ENCODE measurements around the gene MMP25.

Gene MMP25

DNA sequence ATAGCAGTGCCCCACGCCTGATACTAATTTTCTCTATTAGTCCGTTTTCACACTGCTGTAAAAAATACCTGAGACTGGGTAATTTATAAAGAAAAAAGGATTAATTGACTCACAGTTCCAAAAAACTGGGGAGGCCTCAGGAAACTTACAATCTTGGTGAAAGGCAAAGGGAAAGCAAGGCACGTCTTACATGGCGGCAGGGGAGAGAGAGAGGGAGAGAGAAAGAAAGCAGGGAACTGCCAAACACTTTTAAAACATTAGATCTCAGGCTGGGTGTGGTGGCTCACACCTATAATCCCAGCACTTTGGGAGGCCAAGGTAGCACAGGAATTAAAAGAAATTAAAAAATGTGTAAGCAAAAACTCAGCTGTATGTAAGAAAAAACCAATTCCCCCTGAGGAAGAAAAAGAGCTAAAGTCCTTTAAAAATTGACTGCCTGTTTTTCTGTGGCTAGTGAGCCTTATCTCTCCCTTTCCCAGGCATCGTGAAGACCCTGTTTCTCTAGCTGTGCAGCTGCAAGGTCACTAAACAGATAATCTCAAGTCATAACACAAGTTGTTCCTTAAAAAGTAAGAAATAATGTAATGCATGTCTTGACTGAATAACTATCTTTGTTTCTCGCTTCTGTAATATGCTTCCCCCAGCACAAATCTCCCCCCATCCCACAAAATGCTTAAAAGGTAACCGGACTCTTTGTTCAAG is 38.8 kb downstream of the MMP25 start:
- Histone ChIP-seq H3K36me3 (ENCODE audit: insufficient read depth, insufficient read length, low read length) (peaks cover 20% of the 10 kb centered on the region), H3K4me1 (ENCODE audit: insufficient read depth, insufficient read length) (peaks cover 27% of the 10 kb centered on the region), H3K9ac (ENCODE audit: insufficient read length, low read depth) (no peak overlapping the region), H3K4me3 (ENCODE audit: insufficient read length, low read depth) (no peak overlapping the region), H3K9me3 (ENCODE audit: insufficient read depth, low read length) (0 out of 2 replicates have a peak, but pooled peaks cover 4% of the 10 kb centered on the region), H3K27me3 (ENCODE audit: insufficient read depth, insufficient read length) (no peaks in the 10 kb centered on the region)
- TF ChIP-seq ZNF274 (IDR thresholded peaks at IDR 0.05; ENCODE audit: low read depth, low read length): no peak
- no peak for DNase-seq (ENCODE audit: low read depth, low spot score)

DNA sequence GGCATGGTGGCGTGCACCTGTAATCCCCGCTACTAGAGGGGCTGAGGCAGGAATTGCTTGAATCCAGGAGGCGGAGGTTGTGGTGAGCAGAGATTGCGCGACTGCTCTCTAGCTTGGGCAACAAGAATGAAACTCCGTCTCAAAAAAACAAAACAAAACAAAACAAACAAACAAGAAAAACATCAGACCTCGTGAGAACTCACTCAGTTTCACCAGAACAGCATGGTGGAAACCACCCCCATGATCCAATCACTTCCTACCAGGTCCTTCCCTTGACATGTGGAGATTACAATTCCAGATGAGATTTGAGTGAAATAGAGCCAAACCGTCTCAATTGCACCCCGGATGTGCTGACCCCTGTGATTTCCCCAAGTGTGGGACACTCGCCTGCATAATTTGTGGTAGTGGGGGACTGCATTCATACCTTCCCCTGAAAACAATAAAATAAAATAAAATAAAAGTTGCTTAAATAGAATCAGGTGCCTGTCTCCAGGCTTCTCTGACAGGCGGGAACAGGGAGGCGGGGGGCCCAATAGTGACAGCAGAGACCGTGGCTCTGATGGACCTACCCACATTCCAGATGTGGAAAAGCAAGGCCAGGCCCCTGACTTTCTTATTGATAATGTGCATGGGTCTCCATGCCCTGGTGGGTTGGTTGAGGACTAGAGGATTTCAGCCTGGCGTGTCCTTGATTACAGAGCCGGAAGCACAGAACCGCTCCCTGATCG is 39.7 kb downstream of the MMP25 start:
- H3K4me1 ChIP-seq (ENCODE audit: insufficient read depth, insufficient read length): peaks cover 27% of the 10 kb centered on the region
- 0 out of 2 replicates have a peak, but pooled peaks cover 2% of the 10 kb centered on the region for H3K9me3 ChIP-seq (ENCODE audit: insufficient read depth, low read length)
- H3K36me3 ChIP-seq (ENCODE audit: insufficient read depth, insufficient read length, low read length): peaks cover 24% of the 10 kb centered on the region
- no peak overlapping the region for H3K4me3 ChIP-seq (ENCODE audit: insufficient read length, low read depth)
- H3K9ac ChIP-seq (ENCODE audit: insufficient read length, low read depth): no peak overlapping the region
- DNase-seq (ENCODE audit: low read depth, low spot score): no peak
- TF ChIP-seq YY1 (IDR thresholded peaks at IDR 0.05; ENCODE audit: insufficient read depth, insufficient read length) (no peak), ZNF274 (IDR thresholded peaks at IDR 0.05; ENCODE audit: low read depth, low read length) (no peak), SUZ12 (IDR thresholded peaks at IDR 0.05; ENCODE audit: extremely low read depth, insufficient read depth, insufficient read length) (no peak)
- H3K27me3 ChIP-seq (ENCODE audit: insufficient read depth, insufficient read length): no peaks in the 10 kb centered on the region

GRCh38 chr16:3086596-3087242 is 40.4 kb downstream of the MMP25 start:
- Histone ChIP-seq H3K9me3 (ENCODE audit: insufficient read depth, low read length) (no peaks in the 10 kb centered on the region), H3K36me3 (ENCODE audit: insufficient read depth, insufficient read length, low read length) (peaks cover 31% of the 10 kb centered on the region), H3K4me1 (ENCODE audit: insufficient read depth, insufficient read length) (peaks cover 27% of the 10 kb centered on the region), H3K4me3 (ENCODE audit: insufficient read length, low read depth) (no peak overlapping the region), H3K27me3 (ENCODE audit: insufficient read depth, insufficient read length) (no peaks in the 10 kb centered on the region), H3K9ac (ENCODE audit: insufficient read length, low read depth) (peak overlapping the region; percentile 39)
- no peak for DNase-seq (ENCODE audit: low read depth, low spot score)
- no peak for TF ChIP-seq ZNF274 (IDR thresholded peaks at IDR 0.05; ENCODE audit: low read depth, low read length)
- TF ChIP-seq YY1 (IDR thresholded peaks at IDR 0.05; ENCODE audit: insufficient read depth, insufficient read length): no peak

DNA sequence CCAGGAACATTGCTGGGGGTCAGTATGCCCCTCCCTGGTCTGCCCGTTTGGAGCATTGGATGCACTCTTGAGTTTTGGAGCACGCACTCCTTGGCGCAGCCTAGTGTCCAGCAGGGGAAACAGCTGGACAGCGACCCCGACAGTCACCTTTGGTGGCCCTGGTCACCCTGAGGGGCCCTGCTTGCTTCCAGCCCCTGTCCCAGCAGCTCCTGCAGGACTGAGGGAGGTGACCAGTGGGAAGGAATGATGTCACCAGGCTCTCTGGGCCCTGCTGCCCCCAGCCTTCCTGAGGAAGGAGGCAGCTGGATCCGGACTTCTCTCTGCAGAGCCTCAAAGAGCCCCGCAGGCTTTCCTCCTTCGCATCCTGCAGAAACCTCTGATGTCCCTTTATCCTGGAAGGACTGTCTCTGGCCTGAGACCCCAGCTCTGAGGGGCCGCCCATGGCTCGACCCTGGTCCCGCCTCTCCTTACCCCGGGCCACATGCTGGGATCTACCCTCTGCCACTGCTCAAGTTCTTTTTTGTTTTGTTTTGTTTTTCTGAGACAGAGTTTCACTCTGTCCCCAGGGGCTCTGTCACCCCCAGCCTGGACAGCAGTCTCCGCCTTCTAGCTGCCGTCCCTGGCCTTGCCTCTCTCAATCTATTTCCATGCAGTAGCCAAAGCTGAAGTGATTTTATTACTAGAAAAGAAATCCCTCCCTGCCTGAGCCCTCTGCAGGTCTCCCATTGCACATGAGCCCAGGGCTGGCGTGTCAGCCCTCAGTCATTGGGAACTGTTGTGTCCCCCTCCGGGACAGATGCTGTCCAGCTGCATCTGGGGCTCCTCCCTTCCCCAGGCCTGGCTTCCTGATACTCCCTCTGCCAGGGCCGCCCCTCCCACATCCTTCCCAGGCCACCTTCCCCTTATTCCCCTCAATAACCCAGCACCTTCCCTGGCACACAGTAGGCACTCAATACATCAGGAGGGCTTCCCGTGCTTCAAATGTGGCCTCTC is 41.2 kb downstream of the MMP25 start:
- H3K4me3 ChIP-seq (ENCODE audit: insufficient read length, low read depth): no peak overlapping the region
- peaks cover 27% of the 10 kb centered on the region for H3K4me1 ChIP-seq (ENCODE audit: insufficient read depth, insufficient read length)

GRCh38 chr16:3088450-3088849 is 42.1 kb downstream of the MMP25 start:
- no peaks in the 10 kb centered on the region for H3K9me3 ChIP-seq (ENCODE audit: insufficient read depth, low read length)
- H3K9ac ChIP-seq (ENCODE audit: insufficient read length, low read depth): no peak overlapping the region
- no peak overlapping the region for H3K4me3 ChIP-seq (ENCODE audit: insufficient read length, low read depth)
- TF ChIP-seq YY1 (IDR thresholded peaks at IDR 0.05; ENCODE audit: insufficient read depth, insufficient read length): no peak
- TF ChIP-seq ZNF274 (IDR thresholded peaks at IDR 0.05; ENCODE audit: low read depth, low read length): no peak
- no peak for TF ChIP-seq SUZ12 (IDR thresholded peaks at IDR 0.05; ENCODE audit: extremely low read depth, insufficient read depth, insufficient read length)
- peaks cover 39% of the 10 kb centered on the region for H3K36me3 ChIP-seq (ENCODE audit: insufficient read depth, insufficient read length, low read length)
- peaks cover 31% of the 10 kb centered on the region for H3K4me1 ChIP-seq (ENCODE audit: insufficient read depth, insufficient read length)
- no peak for DNase-seq (ENCODE audit: low read depth, low spot score)
- H3K27me3 ChIP-seq (ENCODE audit: insufficient read depth, insufficient read length): no peaks in the 10 kb centered on the region

More for the DNA sequence above, 41.2 kb downstream of the MMP25 start:
- TF ChIP-seq YY1 (IDR thresholded peaks at IDR 0.05; ENCODE audit: insufficient read depth, insufficient read length): no peak
- TF ChIP-seq ZNF274 (IDR thresholded peaks at IDR 0.05; ENCODE audit: low read depth, low read length): no peak
- no peak for TF ChIP-seq SUZ12 (IDR thresholded peaks at IDR 0.05; ENCODE audit: extremely low read depth, insufficient read depth, insufficient read length)
- Histone ChIP-seq H3K36me3 (ENCODE audit: insufficient read depth, insufficient read length, low read length) (peaks cover 36% of the 10 kb centered on the region), H3K27me3 (ENCODE audit: insufficient read depth, insufficient read length) (no peaks in the 10 kb centered on the region), H3K9me3 (ENCODE audit: insufficient read depth, low read length) (no peaks in the 10 kb centered on the region), H3K9ac (ENCODE audit: insufficient read length, low read depth) (peak overlapping the region; percentile 57)
- no peak for DNase-seq (ENCODE audit: low read depth, low spot score)

DNA sequence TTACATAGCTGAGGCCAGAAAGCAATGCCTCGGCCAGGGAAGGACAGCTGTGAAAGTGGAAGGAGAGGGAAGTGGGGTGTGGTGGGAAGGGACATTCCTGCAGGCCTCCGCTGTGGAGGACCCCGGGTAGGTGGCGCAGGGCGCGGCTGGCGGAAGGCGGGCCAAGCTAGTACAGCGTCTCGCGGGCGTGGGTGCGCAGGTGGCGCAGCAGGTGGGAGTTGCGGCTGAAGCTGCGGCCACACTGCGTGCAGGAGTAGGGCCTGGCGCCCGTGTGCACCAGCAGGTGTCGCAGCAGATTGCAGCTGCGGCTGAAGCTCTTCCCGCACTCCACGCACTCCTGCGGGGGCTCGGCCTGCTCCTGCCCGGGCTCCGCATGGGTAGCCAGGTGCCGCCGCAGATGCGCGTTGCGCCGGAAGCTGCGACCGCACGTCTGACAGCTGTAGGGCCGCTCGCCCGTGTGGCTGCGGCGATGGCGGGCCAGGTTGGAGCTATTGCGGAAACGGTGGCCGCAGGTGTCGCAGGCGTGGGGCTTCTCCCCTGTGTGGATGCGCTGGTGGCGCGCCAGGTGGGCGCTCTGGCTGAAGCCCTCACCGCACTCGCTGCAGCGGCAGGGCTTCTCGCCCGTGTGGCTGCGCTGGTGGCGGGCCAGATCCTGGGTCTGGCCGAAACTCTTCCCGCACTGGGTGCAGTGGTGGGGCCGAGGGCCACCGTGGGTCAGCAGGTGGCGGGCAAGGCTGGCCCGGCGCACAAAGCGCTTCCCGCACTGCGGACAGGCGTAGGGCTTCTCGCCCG is 42.8 kb downstream of the MMP25 start:
- no peak for DNase-seq (ENCODE audit: low read depth, low spot score)
- TF ChIP-seq ZNF274 (IDR thresholded peaks at IDR 0.05; ENCODE audit: low read depth, low read length): no peak
- TF ChIP-seq YY1 (IDR thresholded peaks at IDR 0.05; ENCODE audit: insufficient read depth, insufficient read length): no peak
- TF ChIP-seq SUZ12 (IDR thresholded peaks at IDR 0.05; ENCODE audit: extremely low read depth, insufficient read depth, insufficient read length): no peak
- Histone ChIP-seq H3K27me3 (ENCODE audit: insufficient read depth, insufficient read length) (no peaks in the 10 kb centered on the region), H3K4me1 (ENCODE audit: insufficient read depth, insufficient read length) (peaks cover 29% of the 10 kb centered on the region), H3K9ac (ENCODE audit: insufficient read length, low read depth) (peak overlapping the region; percentile 25), H3K36me3 (ENCODE audit: insufficient read depth, insufficient read length, low read length) (peaks cover 39% of the 10 kb centered on the region), H3K4me3 (ENCODE audit: insufficient read length, low read depth) (no peak overlapping the region), H3K9me3 (ENCODE audit: insufficient read depth, low read length) (no peaks in the 10 kb centered on the region)
